ENCODE data around the gene LNX1.
A peak's percentile ranks its signal among the peaks of the same experiment; 100 is the strongest.

LNX1 gene

GRCh38 chr4:53587135-53587534 is 4.2 kb downstream of the LNX1 start:
- no peak overlapping the region for H3K4me3 ChIP-seq (ENCODE audit: control insufficient read depth, low read depth, low read length)
- DNase-seq (ENCODE audit: low read depth): no peak
- no peak for TF ChIP-seq CTCF (IDR thresholded peaks at IDR 0.05; ENCODE audit: control insufficient read depth, insufficient read depth, low read depth, low read length, missing control alignments)

GRCh38 chr4:53586121-53586816 is 5.0 kb downstream of the LNX1 start:
- H3K4me3 ChIP-seq (ENCODE audit: control insufficient read depth, low read depth, low read length): no peak overlapping the region
- DNase-seq (ENCODE audit: low read depth): peak; percentile 91
- no peak for TF ChIP-seq CTCF (IDR thresholded peaks at IDR 0.05; ENCODE audit: control insufficient read depth, insufficient read depth, low read depth, low read length, missing control alignments)

DNA sequence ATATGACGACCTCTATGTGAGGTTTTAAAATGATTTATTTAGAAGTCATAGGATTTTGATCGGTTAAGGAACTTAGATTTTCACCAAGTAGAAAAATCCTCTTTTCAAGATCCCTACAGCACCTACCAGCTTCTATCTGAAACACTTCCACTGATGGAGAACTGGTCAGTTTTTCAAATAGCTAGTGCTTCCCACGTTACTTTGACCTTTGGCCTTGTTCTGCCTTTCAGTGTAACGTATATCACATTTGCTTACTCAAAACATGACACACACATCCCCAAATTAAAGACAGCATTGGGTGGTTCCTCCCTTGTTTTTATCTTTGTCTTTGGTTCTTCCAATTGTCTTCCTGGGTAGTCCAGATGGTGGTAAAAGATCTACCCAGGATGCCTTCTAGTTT is 6.6 kb downstream of the LNX1 start:
- DNase-seq (ENCODE audit: low read depth): no peak
- H3K4me3 ChIP-seq (ENCODE audit: control insufficient read depth, low read depth, low read length): no peak overlapping the region
- TF ChIP-seq CTCF (IDR thresholded peaks at IDR 0.05; ENCODE audit: control insufficient read depth, insufficient read depth, low read depth, low read length, missing control alignments): no peak

GRCh38 chr4:53583513-53583912 is 7.8 kb downstream of the LNX1 start:
- no peak for TF ChIP-seq CTCF (IDR thresholded peaks at IDR 0.05; ENCODE audit: control insufficient read depth, insufficient read depth, low read depth, low read length, missing control alignments)
- H3K4me3 ChIP-seq (ENCODE audit: control insufficient read depth, low read depth, low read length): no peak overlapping the region
- no peak for DNase-seq (ENCODE audit: low read depth)

DNA sequence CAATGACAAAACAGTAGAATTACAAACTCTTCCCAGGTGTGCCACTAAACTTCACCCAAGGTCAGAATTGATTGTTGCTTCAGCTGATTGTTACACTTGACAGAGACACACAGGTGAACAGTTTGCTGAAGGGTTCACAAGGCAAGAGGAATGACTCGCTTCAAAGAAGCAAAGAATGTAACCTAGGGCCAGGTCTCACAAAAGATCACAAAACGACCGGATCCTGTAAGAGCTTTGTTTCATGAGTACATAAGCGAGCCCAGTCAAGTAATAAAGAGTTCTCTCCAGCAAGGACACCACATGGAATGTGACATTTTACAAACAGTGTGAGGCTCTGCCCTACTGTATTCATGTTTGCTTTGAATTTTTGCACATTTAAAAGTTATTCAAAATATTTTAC is 9.1 kb downstream of the LNX1 start:
- H3K4me3 ChIP-seq (ENCODE audit: control insufficient read depth, low read depth, low read length): no peak overlapping the region
- no peak for TF ChIP-seq CTCF (IDR thresholded peaks at IDR 0.05; ENCODE audit: control insufficient read depth, insufficient read depth, low read depth, low read length, missing control alignments)
- DNase-seq (ENCODE audit: low read depth): no peak

- no peak for DNase-seq (ENCODE audit: low read depth)
- no peak for TF ChIP-seq CTCF (IDR thresholded peaks at IDR 0.05; ENCODE audit: control insufficient read depth, insufficient read depth, low read depth, low read length, missing control alignments)
- no peak overlapping the region for H3K4me3 ChIP-seq (ENCODE audit: control insufficient read depth, low read depth, low read length)
These were observed 11.0 kb downstream of the LNX1 start for GRCh38 chr4:53580274-53580673.

All from AG09309 (cell line).